T-helper 9 cell (primary cell): ENCODE data around the gene DUSP23.

Experiments
- DNase-seq: peaks from one replicate; pipeline ENCODE4 v3.0.0-alpha.2; 2020
- total RNA-seq, 2 donors: gene quantifications; one replicate each; lab custom pipeline; 2026; lab: John Stamatoyannopoulos, UW

The DUSP23 gene
- 6.5 to 8.4 reads per million in 2 donors for total RNA-seq

DNA sequence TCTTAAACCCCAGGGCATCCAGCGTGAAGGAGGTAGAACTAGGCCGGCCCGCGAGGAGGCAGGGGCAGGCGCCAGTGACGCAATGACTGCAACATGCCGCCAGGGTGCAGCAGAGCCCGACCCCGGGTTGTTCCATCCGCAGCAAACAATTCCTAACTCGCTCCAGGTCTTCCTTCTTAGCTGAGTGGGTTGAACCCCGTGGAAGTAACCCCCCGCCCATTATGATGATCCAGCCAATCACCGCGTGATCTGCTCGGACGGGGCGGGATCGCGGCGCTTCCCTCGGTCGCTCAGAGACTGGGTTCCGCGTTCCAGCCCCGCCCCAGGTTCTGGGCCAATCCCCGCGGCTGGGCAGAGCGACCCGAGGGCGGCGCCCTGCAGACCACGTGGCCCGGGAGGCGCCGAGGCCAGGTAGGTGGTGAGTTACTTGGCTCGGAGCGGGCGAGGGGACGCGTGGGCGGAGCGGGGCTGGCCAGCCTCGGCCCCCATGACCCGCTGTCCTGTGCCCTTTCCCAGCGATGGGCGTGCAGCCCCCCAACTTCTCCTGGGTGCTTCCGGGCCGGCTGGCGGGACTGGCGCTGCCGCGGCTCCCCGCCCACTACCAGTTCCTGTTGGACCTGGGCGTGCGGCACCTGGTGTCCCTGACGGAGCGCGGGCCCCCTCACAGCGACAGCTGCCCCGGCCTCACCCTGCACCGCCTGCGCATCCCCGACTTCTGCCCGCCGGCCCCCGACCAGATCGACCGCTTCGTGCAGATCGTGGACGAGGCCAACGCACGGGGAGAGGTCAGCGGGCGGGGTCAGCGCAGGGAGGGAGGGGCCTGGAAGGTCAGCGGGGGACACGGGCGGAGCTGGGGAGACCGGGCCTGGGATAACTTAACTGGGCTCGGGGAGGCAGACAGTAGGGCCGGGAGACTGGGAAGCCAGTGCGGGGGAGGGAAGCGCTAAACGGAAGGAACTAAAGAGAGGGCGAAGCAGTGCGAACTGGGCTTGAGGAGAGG is at the start of gene DUSP23:
Gene DUSP23, plus strand, starts transcription at position 380 of the 1,000 bp plus-strand sequence. Its CDS starts 139 bp downstream, at position 519.
- DNase-seq = peak; percentile 95

DNA sequence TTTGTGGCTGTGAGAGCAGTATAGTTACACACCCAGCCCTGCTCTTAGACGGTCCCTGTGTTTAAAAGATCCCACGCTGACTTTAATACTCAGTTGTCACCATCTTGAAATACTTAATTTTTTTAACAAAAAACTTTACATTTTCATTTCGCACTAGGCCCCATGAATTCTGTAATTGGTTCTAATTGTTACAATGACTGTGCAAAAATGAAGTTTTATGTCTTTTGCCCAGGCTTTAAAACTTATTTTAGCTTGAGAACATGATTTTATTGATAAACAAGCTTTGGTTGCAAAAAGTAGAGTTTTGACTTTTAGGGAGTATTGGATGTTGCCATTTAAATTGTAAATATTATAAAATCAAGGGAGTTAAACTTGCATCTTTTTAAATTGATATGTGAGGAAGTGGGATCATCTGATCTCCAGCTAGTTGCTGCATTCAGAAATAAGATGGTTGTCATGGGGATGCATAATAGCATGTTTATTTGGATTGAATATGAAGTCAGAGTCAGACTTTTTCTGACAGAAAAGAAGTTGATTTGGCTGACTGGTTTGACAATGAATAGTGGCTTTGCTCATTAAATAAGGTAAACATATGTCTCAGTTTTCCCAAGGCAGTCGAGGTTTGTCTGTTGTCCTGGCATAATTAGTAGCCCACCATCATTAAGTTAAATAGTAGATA is 43.4 kb upstream of the DUSP23 start:
- DNase-seq = no peak

DNA sequence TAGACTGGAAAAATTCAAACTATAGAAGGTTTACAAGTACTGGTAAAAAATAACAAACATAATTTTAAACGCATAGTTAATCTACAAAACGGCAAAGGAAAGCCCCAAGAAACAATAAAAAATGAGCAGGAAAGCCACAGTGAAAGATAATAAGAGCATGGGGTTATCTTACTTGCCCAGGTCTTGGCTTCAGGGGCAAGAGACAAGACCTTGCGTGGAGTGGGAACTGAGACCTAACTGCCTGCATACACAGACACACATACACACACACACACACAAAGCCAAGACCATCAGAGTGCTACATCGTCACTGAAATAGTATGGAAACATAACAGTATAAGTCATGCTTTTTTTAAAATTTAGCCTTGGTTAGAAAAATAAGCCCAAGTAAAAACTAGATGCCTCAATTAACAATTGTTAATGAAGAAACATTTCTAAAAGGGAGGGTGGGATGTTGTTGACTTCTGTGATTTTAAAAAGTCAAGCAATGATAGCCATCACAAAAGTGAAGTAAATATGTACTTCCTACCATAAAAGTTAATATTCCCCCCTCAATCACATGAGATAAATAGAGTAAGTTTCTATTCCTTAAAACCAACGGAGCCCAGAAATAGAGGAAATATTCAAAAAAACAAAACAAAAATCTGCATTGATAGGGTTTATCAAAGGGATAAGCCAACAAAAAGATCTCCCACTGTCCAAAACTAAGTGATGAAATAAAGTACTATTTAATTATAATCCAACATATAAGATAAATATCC is 36.9 kb upstream of the DUSP23 start:
- no peak for DNase-seq

DNA sequence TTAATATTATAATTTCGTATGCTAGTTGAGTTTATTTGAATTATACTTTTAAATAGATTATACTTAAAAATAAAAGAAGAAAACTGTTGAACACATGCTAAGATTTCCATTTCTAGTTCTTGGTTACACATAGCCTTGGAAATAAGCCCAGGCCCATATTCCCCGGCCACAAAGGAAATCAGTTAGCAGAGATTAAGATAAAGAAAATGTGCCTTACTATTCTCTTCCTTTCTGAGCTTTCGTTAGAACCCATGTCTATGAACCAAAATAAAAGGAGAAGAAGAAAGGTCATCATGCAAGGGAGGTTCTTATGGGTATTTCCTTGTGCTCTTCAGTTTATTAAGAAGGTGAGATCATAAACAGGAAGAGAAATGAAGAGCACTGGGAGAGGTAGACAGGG is 34.1 kb upstream of the DUSP23 start:
- DNase-seq = no peak

DNA sequence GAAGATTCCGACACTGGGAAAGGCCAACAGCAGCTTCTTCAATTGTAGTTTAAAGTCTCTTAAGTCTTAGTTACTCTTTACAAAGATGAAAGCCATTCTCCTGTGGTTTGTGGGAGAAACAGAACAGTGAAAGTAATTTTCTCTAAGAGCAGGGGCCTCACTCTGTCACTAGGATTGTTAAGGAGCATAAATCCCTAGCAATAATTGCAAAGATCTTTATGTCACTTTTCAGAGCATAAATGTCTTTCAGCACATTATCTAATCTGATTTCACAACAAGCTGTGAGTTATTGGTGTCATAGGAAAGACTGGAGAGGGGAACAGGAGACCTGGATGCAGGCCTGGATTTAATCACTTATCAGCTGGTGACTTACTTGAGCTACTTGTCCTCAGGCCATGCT is 32.4 kb upstream of the DUSP23 start:
- DNase-seq = no peak

DNA sequence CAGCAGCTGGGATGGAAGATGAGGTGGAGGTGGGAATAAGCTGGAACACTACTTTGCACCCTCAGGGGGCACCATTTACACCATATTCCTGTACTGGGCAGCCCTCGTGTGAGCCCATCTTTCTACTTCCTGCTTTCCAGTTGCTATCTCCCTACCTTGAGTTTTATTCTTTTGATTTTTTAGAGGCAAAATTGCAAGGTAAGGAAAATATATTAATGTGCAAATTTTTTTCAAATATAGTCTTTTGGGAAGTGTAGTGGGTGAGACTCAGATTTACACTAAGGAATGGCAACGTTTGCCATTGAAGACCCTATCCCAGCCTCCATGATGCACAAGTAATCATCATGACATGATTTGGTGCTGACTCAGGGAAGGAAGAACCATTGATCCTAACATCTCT is 31.1 kb upstream of the DUSP23 start:
- DNase-seq = no peak

DNA sequence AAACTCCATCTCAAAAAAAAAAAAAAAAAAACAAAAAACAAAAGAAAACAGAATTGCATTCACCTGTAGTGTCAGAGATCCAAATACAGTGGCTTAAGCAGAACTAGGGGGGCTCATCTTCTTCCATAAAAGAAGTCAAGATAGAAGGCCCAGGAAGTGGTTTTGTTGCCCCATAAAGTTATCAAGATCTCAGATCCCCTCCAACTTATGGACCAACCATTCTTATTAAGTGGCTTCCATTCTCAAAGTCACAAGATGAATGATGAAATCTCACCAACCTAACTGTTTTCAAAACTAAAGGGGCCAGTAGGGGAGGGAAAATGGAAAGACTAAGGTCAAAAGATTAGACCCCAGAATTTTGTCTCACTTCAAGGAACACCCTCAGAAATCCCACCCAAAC is 30.1 kb upstream of the DUSP23 start:
- DNase-seq = no peak

DNA sequence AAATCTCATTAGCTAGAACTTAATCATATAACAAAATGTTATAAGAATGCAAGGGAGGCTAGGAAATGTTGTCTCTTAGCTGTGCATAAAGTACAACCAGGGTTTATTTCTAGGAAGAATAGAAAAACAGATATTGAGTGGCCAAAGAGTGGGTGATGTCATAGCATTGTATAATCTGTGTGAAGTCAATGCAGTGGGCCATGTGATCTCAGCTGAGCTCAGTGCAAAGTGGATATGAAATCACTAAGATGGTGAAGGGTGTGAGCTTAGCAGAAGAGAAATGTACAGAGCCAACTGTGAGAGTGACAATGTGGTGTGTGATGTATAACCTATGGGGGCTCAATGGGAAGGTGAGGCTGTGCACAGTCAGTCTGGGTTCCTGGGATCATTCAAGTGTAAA is 29.7 kb upstream of the DUSP23 start:
- no peak for DNase-seq

DNA sequence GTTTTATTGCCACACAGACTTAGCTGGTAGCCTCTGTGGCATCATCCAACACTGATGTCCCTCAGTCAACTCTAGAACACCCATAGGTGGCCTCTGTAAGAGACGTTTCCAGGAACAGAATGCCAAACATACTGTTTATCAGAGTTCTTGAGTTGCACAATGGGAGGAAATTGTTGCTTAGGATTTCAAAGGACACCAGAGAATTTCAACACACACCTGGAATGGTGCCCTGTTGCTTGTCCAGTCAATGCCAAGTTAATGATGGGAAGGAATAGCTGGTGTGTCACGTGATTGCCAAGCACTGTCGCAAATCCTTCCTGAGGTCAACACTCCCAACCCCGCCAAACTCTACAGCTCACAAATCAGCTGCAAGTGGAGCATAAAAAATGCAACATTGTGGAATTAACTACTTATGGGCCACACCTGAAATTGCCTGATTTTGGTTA is 28.6 kb upstream of the DUSP23 start:
- no peak for DNase-seq

DNA sequence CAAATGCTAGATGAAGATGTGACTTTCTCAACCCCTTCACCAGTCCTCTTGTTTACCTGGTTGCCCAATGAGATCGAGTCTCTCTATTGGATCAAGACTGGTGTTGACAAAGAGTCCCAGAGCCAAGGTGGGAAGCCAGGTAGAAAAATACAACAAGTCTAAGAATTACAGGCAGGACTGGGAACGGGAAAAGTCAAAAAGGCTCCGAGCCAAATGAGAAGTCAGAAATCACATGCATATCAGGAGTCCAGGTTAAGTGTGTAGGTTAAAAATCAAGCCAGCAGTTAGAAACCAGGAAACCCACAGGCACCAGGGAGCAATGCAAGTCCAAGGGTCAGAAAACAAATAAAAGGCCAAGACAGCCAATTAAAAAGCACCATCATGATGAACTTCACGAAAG is 27.4 kb upstream of the DUSP23 start:
- DNase-seq = no peak

DNA sequence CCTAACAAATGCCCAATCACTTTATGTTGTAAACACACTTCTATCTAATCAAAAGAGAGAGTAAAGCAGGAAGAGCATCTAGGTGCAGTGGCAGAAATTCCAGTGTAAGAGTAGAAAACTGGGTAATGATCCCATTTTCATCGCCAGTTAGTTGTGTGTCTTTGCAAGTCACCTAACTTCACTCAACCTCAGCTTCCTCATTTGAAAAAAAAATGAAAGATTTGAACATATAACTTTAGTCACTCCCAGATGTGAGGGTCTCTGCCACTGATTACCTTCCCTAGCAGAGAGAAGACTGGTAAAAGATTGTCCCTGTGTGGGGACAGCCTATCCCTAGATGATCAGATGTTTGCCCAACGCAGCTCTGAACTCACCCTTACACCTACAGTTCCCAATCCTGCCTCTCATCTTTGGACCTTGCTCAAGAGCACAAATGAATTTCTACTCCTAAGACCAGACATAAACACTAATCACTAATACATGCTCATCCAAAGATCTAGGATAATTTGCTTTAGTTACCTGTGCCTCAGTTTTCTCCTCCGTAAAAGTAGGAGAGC is 25.2 kb upstream of the DUSP23 start:
- DNase-seq = no peak

DNA sequence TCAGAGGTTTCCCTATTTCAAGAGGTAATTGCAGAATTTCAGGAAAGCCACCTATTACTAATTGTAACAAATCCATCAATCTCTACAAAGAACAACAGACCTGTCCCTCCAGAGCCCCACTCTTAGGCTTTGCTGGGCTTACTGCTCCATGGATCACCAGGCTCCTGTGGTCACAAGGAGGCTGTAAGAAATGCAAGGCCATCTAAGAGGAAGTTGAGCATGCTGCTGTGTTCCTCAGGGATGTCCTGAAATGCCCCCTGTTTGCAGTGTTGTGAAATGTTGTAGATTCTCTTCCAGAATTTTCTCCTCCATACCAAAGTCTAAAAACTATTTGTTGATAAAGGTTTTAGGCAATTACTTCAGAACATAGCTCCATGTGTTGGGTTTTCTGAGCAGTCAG is 24.4 kb upstream of the DUSP23 start:
- no peak for DNase-seq

DNA sequence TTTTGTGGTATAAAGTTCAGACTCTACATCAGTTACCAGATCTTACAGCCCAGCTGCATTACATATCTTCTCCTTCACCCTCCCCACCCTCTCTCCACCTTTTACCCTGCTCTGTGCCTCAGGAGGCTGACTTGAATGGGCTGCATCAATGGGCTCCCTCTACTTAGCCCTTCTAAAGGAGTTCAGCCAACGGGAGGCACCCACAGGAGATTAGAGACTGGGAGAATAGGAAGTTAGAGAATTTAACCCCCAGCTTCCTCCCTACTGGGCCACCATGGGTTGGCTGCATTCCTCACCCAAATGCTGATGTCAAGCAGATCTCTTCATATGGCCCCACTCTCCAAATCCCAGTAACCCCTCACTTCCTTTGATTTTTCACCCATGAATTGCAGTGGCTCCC is 17.1 kb upstream of the DUSP23 start:
- no peak for DNase-seq

DNA sequence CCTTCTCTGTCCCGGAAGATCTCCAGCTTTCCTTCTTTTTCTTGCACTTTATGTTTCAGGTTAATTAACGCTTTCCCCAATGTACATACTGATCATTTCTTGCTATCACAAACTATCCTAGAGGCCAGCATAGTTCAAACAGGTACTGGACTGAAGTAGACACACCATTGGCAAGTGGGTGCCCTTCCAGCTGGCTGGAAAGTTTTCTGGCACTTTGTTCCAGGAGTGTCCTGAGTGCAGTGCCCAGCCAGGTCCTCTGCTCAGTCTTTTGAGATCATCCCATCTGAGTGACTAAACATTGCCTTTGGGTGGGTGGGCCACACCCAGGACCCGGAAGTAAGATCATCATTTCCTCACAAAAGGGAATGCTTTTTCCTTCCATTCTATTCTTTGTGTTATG is 15.0 kb upstream of the DUSP23 start:
- no peak for DNase-seq

DNA sequence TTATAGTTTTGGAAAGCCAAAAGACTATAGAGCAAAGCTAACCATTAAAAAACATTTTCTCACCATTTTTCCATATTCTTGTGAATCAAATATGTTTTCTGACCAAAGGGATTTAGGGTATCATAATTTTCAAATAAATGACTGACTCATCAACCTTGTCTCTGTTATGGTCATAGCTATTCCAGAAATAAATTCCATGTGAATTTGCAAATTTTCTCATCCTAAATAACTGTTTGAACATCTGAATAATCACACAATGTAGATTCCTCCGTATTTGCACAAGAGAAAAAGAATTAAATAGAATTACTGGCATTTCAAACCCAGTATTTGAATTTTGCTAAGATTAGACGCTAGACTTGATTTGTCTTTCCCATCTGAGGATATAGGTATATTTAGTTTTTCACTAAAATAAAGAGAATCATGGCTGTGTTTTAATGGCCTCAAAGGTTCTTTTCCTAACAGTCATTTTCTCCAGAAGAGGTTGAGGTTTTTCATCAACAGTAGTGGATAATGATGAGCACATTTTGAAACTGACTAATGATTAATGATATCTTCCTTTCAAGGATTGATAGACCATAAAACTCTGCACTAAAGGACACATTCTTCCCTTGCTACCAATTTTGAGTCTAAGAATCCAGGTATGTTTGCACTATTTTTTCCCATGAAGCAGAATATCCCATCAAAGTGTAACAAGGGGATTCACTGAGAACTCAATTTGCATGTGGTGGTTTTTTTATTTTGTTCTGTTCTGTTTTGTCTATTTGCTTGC is 9.5 kb upstream of the DUSP23 start:
- no peak for DNase-seq

DNA sequence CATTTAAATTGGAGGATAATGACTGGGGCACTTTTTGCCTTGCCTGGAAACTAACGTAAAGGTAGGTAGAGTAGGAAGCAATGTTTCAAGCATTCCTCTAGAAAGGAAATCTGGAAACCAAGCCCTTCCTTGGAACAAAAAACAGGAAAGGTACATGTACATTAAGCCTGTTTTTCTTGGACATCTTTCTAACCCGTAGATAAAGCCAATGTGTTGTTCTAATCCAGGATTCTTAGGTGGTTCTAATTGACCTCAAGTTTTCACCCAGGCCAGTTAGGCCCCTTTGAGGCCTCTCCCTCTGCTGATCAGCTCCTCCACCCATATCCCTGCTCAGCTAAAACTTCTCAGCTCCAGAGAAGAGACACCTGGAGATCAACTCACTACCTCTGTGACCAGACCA is 6.3 kb upstream of the DUSP23 start:
- no peak for DNase-seq

DNA sequence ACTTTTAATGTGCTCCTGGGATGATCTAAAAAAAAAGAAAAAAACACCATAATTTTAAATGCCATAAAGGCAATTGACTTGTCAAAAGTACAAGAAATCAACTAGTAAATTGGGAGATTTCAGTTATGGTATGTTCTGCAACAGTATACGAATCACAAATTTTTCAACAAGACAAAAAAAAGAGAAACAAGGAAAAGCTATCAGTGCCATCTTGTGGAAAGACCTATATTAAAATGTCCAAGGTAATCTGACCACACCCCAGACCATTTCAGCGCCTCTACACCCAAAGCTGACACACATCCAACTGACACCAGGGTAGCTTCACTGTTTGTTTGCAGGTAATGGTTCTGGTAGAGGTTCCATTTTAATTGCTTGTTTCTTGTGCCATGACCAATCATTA is 5.0 kb upstream of the DUSP23 start:
- DNase-seq = no peak

DNA sequence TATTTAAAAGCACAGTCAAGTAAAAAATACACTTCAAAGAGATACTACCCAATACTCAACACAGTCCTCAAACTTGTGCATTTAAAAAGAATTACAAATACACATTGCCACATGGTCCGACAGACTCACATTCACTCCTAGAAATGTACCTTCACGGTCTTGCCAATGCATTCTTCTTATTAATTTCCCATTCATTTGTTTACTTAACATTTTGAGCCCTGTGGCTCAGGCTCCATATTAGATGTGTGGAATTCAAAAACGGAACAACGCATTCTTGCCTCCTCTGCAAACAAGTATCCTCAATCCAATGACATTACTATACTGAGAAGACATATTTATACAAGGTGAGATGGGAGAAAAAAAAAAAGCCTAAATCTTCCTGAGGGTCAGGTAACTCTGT is 2.5 kb upstream of the DUSP23 start:
- no peak for DNase-seq

DNA sequence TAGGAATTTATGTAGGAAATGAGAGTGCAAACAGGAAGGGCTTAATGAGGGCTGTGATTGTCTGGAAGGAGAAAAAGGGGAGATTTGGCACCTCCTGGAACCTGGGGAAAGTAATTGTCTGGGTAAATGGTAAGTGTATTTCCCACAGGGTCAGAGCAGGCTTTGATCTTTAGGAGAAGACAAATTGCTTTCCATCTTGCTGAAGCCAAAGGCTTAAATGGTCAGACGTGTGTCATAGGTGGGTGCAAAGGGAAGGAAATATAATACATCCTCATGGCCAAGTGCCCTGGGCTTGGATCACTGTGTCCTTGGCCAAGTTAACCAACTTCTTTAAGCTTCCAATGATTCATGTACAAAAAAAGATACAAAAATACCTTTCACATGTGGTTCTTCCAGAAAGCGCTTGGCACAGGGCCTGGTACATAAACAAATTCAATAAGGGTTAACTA is 1.3 kb upstream of the DUSP23 start:
- DNase-seq = no peak

DNA sequence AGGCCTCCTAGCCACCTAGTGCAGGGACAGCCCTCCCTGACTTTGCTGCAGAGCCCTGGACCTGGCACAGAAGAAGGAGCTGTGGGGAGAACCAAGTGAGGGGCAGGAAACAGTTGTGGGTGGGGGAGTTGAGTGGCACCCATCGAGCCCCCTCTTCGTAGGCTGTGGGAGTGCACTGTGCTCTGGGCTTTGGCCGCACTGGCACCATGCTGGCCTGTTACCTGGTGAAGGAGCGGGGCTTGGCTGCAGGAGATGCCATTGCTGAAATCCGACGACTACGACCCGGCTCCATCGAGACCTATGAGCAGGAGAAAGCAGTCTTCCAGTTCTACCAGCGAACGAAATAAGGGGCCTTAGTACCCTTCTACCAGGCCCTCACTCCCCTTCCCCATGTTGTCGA is 1.2 kb downstream of the DUSP23 start:
- no peak for DNase-seq

DNA sequence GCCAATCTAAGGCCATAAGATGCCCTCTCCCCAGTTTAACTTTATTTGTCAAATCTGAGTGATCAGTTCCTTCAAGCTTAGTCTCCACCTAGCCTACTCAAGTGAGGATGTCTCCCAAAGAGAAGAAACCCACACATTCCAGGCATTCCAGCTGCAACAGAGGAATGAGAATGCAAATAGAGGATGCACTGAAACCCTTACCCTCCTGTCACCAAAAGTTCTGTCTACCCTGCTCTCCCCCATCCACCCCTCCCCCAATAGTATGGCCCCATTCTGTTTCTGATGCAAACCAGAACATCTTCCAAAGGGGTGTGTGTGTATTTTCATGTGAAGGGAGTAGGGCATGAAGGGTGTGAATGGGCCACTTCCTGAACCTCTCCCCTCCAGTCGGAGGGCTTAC is 3.0 kb downstream of the DUSP23 start:
- DNase-seq = no peak

DNA sequence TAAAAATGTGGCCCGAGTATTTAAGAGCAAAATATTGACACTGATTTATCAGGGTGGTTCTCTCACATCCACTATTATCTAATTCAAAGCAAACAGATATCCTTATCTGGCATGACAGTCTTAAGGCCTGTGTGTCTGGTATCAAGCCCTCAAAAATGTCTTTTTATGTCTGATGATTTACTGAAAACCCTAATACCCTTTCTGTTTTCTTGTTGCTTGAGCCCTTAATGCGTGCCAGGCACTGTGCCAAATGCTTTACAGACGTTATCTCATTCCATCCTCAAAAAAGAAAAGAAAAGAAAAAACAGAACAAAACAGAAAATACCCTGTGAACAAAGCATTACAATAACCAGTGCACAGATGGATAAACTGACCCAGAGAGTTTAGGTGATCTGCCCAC is 5.7 kb downstream of the DUSP23 start:
- DNase-seq = no peak
